AG20443 (cell line): ENCODE data around the gene SLC23A3.
"Not testable (repeated sequence)": the region's sequence is repeated elsewhere in the genome, so short reads cannot be mapped to it uniquely, and the experiment has no call there.

Source experiments
- DNase-seq: peaks from one replicate; pipeline ENCODE4 v3.0.0; 2012; ENCODE audit warnings: low spot score, mixed read lengths

SLC23A3 gene

GRCh38 chr2:219205165-219205538, 35.3 kb upstream of the SLC23A3 start:
- no peak for DNase-seq

DNA sequence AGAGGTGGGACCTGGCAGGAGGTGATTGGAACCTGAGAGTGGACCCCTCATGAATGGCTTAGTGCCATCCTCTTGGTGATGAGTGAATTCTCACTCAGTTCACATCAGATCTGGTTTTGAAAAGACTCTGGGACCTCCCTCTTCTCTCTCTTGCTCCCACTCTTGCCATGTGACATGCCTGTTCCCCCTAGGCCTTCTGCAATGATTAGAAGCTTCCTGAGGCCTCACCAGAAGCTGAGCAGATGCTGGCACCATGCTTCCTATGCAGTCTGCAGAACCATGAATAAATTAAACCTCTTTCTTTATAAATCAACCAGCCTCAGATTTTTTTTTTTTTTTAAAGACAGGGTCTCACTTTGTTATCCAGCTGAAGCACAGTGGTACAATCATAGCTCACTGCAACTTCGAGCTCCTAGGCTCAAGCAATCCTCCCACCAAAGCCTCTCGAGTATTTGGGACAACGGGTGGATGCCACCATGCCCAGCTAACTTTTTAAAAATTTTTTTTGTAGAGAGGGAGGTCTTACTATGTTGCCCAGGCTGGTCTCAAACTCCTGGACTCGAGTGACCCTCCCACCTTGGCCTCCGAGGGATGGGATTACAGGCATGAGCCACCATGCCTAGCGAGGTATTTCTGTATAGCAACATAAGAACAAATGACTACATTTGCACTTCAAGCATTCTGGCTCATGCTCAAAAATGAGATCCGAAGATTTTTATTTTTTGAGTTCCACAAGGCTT, 34.8 kb upstream of the SLC23A3 start:
- no peak for DNase-seq

- not testable (repeated sequence) for DNase-seq
These were observed 31.5 kb upstream of the SLC23A3 start for GRCh38 chr2:219201331-219201730.

- DNase-seq, result not testable (repeated sequence)
These were observed 30.9 kb upstream of the SLC23A3 start for GRCh38 chr2:219200502-219201326.

DNA sequence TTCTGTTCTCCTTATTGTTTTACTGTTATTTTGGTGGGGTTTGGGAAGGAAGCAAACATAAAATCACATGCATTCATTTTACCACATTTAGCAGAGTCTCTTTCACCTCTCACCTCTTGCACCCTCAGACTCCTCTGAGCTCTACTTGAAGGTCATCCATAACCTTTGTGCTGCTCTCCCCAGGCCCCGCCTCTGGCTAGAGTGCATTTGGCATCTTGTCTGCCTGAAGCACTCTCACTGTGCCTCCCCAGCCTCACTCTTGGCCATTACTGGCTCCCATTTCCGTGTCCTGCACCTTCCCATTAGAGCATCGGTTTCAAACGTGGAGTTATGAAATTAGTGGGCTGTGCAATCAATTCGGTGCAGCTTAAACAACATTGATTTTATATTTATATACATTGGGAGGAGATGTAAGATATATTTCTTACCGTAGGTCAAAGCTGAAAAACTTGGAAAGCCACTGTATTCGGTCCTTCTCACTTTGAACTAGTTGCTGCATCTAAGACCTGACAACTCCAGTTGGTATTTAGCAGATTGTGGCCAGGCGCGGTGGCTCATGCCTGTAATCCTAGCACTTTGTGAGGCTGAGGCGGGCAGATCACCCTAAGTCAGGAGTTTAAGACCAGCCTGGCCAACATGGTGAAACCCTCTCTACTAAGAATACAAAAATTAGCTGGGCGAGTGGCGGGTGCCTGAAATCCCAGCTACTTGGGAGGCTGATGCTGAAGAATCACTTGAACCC, 29.8 kb upstream of the SLC23A3 start:
- DNase-seq, result no peak

DNA sequence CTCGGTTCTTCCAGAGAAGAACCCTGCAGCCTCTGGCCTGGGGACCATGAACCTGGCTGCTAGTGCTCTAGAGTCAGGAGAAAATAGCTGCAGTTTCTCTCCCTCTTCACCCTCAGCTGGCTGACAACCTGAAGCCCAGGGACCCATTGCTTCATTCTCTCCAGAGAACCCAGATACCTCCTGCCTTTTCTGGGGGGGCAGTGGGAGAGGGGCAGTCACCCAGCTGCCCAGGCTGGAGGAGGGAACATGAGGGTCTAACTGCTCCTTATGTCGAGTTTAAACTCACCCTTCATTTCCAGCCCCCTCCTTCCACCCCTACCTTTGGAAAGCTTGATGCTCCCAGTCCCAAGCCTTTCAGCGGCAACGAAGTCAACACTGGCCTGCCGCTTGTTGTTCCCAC, 29.1 kb upstream of the SLC23A3 start:
- no peak for DNase-seq

DNA sequence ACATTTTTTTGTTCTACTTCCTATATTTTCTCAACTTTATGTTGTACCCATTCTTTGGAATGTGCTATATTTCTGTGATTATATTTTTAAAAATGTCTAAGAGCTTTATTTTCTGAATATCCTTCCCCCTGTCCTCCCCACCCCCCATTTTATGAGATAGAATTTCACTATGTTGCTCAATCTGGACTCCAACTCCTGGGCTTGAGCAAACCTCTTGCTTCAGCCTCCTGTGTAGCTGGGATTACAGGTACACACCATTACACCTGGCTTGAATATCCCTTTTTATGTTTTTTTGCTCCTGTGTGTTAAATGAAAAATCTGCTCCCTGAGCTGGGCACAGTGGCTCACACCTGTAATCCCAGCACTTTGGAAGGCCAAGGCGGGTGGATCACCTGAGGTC, 27.6 kb upstream of the SLC23A3 start:
- DNase-seq, result no peak

- no peak for DNase-seq
These were observed 17.1 kb upstream of the SLC23A3 start for GRCh38 chr2:219186754-219187456.

DNA sequence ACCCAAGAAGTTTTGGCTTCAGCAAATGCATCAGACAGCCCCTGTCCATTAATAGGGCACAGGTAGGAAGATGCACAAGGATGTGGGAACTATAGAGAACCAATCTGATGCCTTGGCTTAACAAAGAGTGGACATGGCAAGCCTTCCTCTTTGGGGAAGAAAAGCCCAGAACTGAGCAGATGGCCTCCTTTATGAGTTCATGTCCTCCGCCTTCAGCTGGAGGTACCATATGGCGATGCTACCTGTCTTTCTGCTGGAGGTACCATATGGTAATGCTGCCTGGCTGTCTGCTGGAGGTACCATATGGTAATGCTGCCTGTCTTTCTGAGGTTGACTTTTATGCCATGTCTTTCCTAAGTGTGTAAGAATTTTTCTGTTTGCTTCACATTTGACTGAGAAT, 14.3 kb upstream of the SLC23A3 start:
- no peak for DNase-seq

GRCh38 chr2:219183151-219183772, 13.4 kb upstream of the SLC23A3 start:
- DNase-seq, result no peak

DNA sequence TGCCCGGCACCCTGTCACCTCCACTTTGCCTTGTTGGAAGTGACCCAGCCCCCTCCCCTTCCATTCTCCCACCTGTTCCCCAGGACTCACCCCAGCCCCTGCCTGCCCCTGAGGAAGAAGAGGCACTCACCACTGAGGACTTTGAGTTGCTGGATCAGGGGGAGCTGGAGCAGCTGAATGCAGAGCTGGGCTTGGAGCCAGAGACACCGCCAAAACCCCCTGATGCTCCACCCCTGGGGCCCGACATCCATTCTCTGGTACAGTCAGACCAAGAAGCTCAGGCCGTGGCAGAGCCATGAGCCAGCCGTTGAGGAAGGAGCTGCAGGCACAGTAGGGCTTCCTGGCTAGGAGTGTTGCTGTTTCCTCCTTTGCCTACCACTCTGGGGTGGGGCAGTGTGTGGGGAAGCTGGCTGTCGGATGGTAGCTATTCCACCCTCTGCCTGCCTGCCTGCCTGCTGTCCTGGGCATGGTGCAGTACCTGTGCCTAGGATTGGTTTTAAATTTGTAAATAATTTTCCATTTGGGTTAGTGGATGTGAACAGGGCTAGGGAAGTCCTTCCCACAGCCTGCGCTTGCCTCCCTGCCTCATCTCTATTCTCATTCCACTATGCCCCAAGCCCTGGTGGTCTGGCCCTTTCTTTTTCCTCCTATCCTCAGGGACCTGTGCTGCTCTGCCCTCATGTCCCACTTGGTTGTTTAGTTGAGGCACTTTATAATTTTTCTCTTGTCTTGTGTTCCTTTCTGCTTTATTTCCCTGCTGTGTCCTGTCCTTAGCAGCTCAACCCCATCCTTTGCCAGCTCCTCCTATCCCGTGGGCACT, 12.7 kb upstream of the SLC23A3 start:
- no peak for DNase-seq

DNA sequence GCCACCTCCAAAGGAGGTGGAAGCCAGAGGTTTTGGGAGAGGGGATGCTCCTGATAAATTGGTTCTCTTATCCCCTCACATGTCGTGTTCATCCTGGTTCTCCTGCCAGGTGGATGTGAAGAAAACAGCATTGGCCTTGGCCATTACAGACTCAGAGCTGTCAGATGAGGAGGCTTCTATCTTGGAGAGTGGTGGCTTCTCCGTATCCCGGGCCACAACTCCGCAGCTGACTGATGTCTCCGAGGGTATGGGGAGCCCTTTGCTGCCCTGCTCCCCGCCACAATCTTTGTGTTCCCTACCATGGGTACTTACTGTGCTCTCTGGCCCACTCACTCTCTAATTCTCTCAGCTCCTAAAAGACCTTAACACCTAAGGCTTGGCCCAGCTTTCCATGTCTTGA, 11.7 kb upstream of the SLC23A3 start:
- no peak for DNase-seq

- DNase-seq, result no peak
These were observed 11.1 kb upstream of the SLC23A3 start for GRCh38 chr2:219180961-219181360.

GRCh38 chr2:219179601-219180465, 10.0 kb upstream of the SLC23A3 start:
- no peak for DNase-seq

GRCh38 chr2:219178377-219179175, 8.7 kb upstream of the SLC23A3 start:
- peak; percentile 62 for DNase-seq

DNA sequence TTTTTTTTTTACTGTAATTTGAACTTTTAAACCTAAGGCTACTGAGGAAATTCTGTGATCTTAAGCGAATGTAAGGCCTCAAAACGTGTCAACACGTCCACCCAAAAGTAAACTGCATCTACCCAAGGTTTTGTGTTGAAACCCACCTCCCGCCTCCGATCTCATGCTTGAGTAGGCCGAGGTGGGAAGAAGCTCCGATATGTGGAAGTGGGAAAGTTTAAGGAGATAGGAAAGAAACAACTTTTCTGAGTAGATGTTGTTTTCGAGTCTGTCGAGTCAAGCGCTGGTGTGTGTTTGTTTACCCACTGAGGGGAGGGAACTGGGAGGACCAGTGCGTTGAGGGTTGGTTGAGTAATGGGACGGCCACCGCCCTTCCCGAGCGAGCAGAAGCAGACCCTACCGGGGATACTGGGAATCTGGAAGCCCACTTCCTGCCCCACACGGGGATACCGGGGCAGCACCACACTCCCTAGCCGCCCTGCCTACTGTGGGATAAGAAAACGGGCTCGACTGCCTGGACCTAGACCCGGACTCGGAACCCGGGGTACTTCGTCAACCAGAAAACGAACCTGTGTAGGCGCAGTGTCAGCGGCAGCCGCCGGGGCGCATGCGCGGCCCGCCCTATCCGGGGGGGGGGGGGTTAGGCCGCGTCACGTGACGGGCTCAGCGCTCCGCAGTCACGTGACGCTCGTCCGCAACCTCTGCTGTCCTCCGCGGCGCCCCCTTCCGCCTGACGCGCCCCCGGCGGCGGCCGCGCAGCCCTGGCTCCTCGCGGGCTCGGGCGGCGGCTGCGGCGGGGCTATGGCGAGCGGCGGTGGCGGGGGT, 7.9 kb upstream of the SLC23A3 start, which contains the start of gene RETREG2:
RETREG2 (plus strand) TSS at position 724 of the 825 bp plus-strand sequence; CDS start at position 802, 78 bp downstream.
- DNase-seq, result peak; percentile 100

- DNase-seq, result peak; percentile 90
These were observed 7.2 kb upstream of the SLC23A3 start, which contains the start of gene CNPPD1 for GRCh38 chr2:219176818-219177551. TSS of gene CNPPD1 (minus strand) at chr2:219176925. CDS start at chr2:219176828, 97 bp downstream.
